ENCODE data around the gene CEP112. TPM values are rescaled to one million over a fixed set of nuclear protein-coding genes. Genes with fewer than 3 reads are reported as not detected.

CEP112 gene
- total and polyA plus RNA-seq, 9 of the 15 experiments (the other 6 are each of a cell fraction or from before 2014, with no cell fraction given): 0.84 TPM; not detected in 8

DNA sequence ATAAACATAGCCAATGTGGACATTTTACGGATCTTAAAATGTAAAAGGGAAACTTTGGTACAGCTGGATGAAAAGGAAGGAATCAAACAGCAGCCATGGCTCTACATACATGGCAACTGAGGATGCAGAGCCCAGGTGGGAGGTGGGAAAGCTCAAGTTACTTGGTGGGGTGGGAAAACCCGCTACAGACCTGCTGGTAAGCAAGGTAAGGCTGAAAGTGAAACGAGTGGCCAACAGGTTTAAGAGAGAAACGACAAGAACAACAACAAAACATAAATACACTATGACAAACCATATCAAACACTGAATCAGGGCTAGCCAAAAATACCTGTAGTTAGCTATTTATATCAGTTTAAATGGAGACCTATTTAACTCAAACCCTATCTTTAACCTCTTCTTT lies 185.3 kb downstream of the CEP112 start (continued):
- no peak for TF ChIP-seq SIRT6 (IDR thresholded peaks at IDR 0.05; ENCODE audit: low read depth, low read length)

DNA sequence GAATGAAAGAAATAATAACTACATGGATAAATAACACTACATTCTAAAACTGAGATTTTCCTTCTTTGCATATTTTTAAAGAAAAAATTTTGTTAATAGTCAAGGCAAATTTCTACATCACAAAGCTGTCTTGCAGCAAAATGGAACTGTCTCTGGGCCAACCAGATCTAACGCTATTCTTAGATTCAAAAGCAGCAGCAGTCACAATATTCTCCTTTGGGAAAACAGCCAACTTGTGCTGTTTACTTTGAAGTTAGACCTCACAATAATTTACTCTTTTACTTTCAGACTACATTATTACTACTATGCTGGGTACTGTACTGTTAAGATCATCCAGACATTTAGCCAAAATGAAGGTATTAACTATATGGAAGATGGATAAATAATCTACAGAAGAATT lies 189.1 kb downstream of the CEP112 start:
- no peaks in the 10 kb centered on the region for H3K27me3 ChIP-seq (ENCODE audit: control insufficient read depth in 2 of 2, insufficient read depth in 2 of 2, low read length in 2 of 2)
- H3K36me3 ChIP-seq (ENCODE audit: control insufficient read depth, insufficient read depth, low read length): no peaks in the 10 kb centered on the region
- no peaks in the 10 kb centered on the region for H3K9me1 ChIP-seq (ENCODE audit: control insufficient read depth, insufficient read depth, low read length)
- no peak overlapping the region for H3K4me2 ChIP-seq (ENCODE audit: insufficient read depth, low read length)
- in situ Hi-C loops (cut with MboI): no loop called here
- CTCF ChIA-PET (ENCODE audit: low intra/inter-chr PET ratio): no interaction called here
- no peaks in the 10 kb centered on the region for H3K4me1 ChIP-seq (replicated peaks in 1 of 2; ENCODE audit: control insufficient read depth in 2 of 2, insufficient read depth in 2 of 2, low read length in 2 of 2)
- no peak overlapping the region for H3K9ac ChIP-seq (ENCODE audit: insufficient read depth in 1 of 2, low read depth in 2 of 2, low read length in 2 of 2)
- no peak for ATAC-seq
- H3K9me3 ChIP-seq (replicated peaks; ENCODE audit: control insufficient read depth, insufficient read depth, low read depth, low read length): no peaks in the 10 kb centered on the region
- intact Hi-C loops (cut with micrococcal nuclease): no loop called here
- no peak for TF ChIP-seq NR4A1 (CRISPR knock-in tag; IDR thresholded peaks at IDR 0.05)
- no peak for TF ChIP-seq NR4A1 (tag; IDR thresholded peaks at IDR 0.05)
- TF ChIP-seq, protein P1, sequence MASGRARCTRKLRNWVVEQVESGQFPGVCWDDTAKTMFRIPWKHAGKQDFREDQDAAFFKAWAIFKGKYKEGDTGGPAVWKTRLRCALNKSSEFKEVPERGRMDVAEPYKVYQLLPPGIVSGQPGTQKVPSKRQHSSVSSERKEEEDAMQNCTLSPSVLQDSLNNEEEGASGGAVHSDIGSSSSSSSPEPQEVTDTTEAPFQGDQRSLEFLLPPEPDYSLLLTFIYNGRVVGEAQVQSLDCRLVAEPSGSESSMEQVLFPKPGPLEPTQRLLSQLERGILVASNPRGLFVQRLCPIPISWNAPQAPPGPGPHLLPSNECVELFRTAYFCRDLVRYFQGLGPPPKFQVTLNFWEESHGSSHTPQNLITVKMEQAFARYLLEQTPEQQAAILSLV (tag; IDR thresholded peaks at IDR 0.05): no peak
- TF ChIP-seq U2AF2 (optimal IDR thresholded peaks at IDR 0.05; ENCODE audit: low read depth, low read length): no peak
- no peak for TF ChIP-seq ZNF644 (tag; IDR thresholded peaks at IDR 0.05; ENCODE audit: low read depth)
- TF ChIP-seq LARP7 (IDR thresholded peaks at IDR 0.05): no peak
- no peak for TF ChIP-seq RFX7 (CRISPR knock-in tag; IDR thresholded peaks at IDR 0.05)
- TF ChIP-seq ZNF212 (CRISPR knock-in tag; IDR thresholded peaks at IDR 0.05): no peak
- TF ChIP-seq ELF1 (tag; IDR thresholded peaks at IDR 0.05): no peak
- TF ChIP-seq KLF13 (tag; IDR thresholded peaks at IDR 0.05; ENCODE audit: borderline replicate concordance, low read depth): no peak
- no TSS peak for BruUV-seq (replicated peaks)
- H3K79me2 ChIP-seq (ENCODE audit: control insufficient read depth, insufficient read depth, low read length): no peaks in the 10 kb centered on the region
- WGBS (ENCODE audit: insufficient coverage, low coverage, missing lambda C conversion rate): 0% methylated on average over 1 of the region's 1 CpG
- H3K4me3 ChIP-seq: no peak overlapping the region
- H3K27ac ChIP-seq (ENCODE audit: extremely low read depth, low read depth, low read length): no peak overlapping the region
- POLR2A ChIA-PET: no interaction called here
- H4K20me1 ChIP-seq (replicated peaks; ENCODE audit: control insufficient read depth, insufficient read depth, low read length): no peaks in the 10 kb centered on the region
- FAIRE-seq: no peak
- no peak for DNase-seq (ENCODE audit: extremely low read depth in 1 of 4, low spot score in 3 of 4)
- H2AFZ ChIP-seq (ENCODE audit: low read depth, low read length): no peak overlapping the region
